ENCODE results near the gene TP53I13.

DNA sequence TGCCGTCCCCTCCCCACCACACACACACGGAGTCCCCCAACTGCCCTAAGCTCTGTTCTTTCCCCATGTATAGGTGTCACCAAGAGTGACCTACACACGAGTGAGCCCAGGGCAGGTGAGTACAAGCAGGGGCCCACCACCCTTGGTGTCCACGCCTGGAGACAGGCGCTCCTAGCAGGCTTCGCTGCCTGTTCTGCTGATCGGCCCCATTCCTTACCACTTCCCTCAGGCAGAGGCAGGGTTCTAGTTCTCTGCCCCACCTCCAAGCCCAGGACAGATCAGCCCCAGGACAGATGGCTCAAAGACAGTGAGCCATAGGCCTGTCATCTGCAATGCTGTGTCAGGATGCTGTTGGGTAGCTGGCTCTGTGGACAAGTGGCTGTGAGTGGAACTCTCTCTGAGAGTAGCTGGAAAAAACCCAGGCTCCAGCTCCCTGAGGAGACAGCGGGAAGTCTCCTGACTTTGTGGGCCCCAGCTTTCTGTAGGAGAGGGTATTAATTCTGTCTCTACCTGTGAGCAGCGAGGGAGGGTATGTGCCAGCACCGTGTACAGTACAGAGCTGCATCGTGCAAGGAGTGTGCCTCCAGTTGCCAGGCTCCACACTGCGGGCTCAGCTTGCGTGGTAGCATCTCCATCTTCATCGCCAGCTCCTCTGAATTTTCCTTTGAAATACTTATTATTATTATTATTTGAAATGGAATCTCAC, 897 bp downstream of the TP53I13 start:
- TF ChIP-seq ZBTB1 (tag by site-specific recombination; IDR thresholded peaks at IDR 0.05) (no peak), ZNF747 (tag by site-specific recombination; IDR thresholded peaks at IDR 0.05) (no peak), ZNF175 (tag by site-specific recombination; IDR thresholded peaks at IDR 0.05) (no peak), ZNF777 (tag by site-specific recombination; IDR thresholded peaks at IDR 0.05; ENCODE audit: borderline replicate concordance) (no peak)

Measured in HEK293 (cell line).